Ishikawa (cell line): ENCODE results near the gene CAD.

Experiments
- EP300 ChIP-seq: IDR thresholded peaks from 2 replicates; pipeline ENCODE4 v1.6.1; 2012; ENCODE audit warnings: borderline replicate concordance
- REST ChIP-seq: IDR thresholded peaks from 2 replicates; pipeline ENCODE4 v1.6.1; 2012; ENCODE audit warnings: low read depth, mild to moderate bottlenecking
- TCF12 ChIP-seq: IDR thresholded peaks from 2 replicates; pipeline ENCODE4 v1.6.1; 2012; ENCODE audit warnings: low read depth

GRCh38 chr2:27264253-27264752 is 47.1 kb downstream of the CAD start:
- no peak for TF ChIP-seq REST
- TF ChIP-seq EP300: no peak
- TF ChIP-seq TCF12: 0 out of 2 replicates have a peak, but pooled peaks have one; percentile 15
